Activated CD8-positive, alpha-beta memory T cell treated with anti-CD3 and anti-CD28 coated beads, Interleukin-2, amount 50 U/mL, for 24 hours (primary cell): Measurements from ENCODE around the gene SDK1.
"Not testable (repeated sequence)": the region's sequence is repeated elsewhere in the genome, so short reads cannot be mapped to it uniquely, and the experiment has no call there.

ENCODE experiments used
- DNase-seq: peaks from one replicate; pipeline ENCODE4 v3.0.0-alpha.2; 2020; ENCODE audit errors: extremely low read depth

SDK1 gene

DNA sequence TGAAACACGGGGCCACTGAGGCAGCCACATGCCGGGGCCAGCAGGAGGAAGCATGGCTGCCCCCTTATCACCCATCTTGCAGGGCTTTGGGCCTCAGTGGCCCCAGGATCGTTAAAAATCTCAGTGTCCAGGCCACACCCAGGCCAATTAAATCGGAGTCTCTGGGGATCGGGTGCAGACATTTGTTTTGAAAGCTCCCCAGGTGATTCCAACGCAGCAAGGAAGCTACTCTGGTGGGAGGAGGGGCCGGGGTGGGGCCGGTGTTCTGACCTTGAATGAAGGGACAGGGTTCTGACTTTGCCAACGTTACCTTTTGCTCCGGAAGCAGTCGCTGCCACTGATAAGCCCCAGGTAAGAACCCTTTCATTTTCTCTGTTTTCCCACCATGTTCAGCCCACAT is 968.7 kb downstream of the SDK1 start:
- no peak for DNase-seq

DNA sequence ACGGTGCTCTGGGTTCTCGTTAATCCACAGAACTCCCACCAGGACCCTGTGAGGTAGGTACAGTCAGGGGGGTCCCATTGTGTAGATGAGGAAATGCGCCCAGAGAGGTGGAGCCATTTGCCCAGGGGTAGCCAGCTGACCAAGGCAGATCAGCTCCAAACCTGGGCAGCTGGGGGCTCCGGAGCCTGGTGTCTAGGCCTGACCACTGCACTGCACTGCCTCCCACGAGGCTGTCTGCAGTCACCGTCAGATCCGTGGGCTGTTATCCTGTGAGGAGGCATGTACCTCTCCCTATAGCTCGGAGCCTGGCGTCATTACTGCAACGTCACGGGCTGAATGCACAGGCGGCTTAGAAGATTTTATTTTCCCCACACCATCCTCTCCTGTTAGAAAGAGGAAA is 969.2 kb downstream of the SDK1 start:
- DNase-seq, result no peak

DNA sequence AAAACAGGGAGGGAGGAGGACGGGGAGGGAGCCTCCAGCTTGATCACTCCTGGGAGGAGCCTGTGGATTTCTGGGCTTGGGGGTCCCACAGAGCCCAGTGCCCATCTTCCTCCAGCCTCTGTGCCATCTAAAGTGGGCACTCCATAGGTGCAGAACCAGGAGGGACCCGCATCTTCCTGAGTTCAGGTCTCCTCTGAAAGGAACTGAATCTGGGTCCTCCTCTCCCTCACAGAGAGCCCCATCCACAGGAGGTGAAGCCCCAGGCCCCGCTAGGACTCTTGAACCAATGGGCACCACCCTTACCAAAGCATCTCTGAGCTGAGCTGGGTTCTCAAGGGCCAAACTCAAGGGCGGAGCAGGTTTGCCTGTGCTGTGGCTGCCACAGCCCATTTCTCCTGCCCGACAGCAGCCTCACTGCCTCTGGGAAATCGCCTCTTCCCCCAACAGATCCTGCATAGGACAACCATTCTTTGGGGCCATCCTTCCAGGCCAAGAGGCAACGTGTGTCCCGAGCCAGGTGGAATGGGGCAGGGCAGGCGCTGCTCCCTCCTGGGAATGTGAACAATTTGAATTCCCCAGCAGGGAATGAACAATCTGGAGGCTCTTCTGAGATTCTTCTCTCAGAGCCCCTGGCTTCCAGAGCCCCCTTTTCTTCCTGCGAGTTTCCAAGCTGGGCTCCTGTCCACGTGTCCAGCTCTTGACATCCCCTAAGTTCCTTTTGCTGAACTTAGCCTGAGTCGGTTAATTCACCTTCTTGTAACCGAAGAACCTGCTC is 970.1 kb downstream of the SDK1 start:
- DNase-seq, result no peak

DNA sequence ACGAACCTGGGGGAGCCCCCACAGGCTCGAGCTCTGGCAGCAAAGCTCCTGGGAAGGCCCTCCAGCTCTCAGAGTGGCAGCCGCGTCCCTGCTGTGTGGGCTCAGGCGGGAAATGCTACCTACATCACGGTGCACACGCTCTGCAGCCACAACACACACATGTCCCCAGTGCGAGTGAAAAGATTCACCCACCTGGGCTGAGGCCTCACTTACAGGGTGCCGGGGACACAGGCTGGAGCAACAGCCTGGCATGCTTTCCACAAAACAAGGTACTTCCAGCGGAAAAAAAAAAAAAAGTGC is 970.6 kb downstream of the SDK1 start:
- DNase-seq, result no peak

DNA sequence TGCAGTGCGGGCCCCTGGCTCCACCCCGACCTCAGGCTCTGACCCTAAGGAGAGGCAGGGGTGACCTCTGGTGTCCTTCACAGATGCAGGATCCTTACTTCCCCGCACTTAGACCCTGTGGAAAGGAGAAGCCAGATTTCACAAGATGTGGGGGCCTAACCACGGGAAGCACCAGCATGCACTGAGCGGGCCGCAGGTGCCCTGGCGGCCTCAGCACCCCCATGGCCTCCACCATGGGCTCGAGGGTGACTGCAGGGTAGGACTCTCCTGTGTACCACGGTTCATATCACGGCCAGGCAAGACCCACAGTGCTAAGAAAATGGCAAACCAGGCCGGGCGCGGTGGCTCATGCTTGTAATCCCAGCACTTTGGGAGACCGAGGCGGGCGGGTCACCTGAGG is 971.1 kb downstream of the SDK1 start:
- no peak for DNase-seq

DNA sequence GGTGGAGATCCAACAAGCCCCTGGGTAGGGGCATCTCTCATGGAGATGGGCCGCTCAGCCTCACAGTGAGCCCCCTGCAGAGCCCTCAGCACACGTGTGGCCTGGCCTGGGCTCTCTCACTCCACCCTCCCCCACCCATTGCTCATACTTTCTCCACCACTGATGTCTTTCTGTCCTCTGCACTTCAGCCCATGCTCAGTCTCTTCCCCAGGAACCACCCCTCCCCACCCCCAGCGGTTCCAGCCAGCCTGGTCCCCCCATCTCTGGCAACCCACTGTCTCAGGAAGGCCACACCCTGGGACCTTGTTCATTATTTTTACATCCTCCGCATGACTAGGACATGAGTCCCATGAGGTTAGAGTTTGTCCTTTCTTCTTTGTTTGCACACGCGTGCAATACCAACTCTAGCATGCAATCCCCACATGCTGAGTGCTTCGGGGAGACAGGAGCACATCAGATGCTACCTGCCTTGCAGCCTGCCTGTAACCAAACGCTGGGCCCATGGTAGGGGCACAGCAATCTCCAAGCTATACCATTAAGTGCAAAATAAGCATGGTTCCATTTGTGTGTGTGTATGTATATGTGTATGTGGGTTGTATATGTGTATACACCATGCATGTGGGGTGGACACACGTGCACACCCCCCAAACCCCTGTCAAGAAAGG is 972.6 kb downstream of the SDK1 start:
- no peak for DNase-seq

DNA sequence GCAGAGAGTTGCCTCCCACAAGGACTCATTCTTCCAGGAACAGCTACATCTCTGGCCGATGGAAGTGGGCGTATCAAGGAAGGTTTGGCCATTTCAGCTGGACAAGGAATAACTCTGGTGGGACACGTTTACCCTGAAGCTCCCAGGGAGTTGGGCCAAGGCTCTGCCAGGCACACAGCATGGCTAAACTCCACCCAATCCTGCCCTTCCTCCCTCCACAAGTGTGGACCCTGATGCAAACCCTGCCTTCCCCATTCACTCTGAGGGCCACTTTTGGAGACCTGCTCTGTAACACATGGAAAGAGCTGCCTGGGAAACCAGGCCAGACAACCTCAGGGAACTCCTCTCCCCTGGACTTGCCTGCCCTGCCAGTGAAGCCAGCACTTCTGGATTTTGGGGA is 973.2 kb downstream of the SDK1 start:
- DNase-seq, result no peak

DNA sequence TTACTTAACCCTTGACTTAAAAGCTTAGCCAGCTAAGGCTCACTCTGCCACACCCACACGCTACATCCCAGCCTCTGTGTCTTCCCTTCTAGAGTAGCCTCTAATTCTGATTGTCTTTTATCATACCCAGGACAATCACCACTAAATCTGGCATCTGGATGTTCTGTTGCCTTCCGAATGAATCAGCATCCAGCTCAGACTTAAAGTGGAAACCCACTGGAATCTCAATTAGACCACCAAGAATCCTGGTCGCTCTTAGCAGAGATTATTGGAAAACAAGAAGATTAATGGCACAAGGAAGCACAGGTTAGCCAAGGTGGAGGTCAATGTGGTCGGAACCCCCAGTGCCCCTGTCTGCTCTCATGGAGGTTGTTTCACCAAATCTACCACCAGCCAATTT is 976.9 kb downstream of the SDK1 start:
- no peak for DNase-seq

DNA sequence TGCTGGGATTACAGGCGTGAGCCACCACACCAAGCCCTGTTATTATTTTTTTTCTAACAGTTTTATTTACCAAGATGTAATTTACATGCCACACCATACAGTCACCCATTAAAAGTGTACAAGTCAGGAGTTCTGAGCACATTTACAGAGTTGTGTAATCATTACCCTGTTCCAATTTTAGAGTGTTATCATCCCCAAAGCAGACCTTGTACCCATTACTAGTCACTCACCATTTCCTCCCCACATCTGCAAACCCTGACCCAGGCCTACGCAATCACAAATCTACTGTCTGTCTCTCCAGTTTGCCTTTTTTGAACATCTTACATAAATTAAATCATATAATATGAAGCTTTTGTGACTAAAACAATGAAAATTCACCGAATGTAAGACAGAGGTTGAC is 978.2 kb downstream of the SDK1 start:
- no peak for DNase-seq

DNA sequence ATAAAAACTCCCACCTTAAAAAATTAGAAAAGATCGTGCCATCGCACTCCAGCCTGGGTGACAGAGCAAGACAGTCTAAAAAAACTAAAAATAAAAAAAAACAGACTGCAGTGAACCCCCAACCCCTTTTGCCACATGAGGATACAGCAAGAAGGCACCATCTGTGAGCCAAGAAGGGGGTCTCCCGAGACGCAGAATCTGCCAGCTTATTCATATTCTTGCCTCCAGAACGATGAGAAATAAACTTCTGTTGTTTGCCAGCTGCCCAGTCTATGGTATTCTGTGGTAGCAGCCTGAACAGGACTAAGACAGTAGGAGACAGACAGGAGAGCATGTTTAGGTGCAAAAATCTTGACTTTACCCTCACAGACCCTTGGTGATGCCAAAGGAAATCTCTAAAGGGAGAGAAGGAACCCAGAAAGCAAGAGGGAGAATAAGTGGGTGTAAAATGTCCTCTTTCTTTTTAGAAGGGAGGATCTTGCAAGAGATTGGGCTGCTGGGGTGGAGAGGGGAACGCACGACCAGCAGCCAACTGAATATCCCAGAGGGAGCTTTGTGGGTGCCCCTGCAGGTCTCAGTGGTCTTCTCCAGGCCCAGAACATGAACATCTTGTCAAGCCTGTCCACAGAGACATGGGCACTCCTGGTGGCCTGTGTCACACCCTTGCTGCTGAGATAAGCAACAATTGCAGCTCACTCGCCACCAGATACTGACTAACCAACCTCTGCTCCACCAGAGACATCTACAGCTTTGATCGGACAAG is 980.4 kb downstream of the SDK1 start:
- DNase-seq, result no peak

DNA sequence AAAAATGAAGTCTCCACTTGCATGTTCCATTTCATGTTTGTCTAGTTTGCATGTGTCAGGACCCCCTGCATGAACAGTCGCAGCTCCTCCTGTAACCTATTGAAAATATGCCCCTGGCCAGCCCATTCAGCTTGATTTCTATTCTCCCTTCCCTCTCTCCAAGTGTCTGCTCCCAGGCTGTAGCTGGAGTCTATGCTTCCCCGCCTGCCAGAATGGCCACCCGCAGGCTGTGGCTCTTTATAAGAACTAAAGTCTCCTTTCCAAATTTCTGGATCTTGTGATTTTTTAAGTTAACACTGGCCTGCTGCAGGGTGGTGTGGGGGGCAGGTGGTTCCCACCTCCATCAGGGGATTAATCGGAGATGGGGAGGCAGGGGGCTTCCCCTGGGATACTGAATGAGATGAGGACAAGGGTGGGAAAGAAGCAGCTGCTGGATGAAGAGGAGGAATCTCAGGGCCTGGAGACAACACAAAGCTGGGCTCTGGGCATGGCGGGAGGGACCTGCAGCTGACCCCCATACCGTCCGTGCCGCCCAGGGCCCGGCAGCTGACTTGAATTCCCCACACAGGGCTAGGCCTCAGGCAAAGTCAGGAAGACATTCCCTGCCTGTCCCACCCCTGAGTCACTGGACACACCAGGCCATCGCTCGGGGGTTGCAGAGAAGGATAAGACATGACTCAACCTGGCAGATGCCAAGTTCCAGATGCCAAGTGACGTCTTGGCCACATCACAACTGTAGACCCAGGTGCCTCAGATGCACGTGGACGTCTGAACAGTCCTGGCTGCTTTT is 981.6 kb downstream of the SDK1 start:
- DNase-seq, result no peak

DNA sequence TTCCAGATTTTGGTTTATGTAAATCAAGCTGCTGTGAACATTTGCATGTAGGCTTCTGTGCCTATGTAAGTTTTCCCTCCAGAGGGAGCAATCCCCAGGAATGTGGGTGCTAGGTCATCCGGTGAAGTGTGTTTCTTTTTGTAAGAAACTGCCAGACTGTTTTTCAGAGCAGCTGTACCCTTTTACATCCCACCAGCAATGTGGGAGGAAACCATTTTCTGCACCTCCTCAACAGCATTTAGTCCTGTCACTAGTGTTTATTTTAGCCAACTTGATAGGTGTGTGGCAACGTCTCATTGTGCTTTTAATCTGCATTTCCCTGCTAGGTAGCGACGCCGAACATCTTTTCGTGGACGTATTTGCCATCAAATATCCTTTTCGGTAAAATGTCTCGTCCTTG is 985.3 kb downstream of the SDK1 start:
- DNase-seq, result no peak

DNA sequence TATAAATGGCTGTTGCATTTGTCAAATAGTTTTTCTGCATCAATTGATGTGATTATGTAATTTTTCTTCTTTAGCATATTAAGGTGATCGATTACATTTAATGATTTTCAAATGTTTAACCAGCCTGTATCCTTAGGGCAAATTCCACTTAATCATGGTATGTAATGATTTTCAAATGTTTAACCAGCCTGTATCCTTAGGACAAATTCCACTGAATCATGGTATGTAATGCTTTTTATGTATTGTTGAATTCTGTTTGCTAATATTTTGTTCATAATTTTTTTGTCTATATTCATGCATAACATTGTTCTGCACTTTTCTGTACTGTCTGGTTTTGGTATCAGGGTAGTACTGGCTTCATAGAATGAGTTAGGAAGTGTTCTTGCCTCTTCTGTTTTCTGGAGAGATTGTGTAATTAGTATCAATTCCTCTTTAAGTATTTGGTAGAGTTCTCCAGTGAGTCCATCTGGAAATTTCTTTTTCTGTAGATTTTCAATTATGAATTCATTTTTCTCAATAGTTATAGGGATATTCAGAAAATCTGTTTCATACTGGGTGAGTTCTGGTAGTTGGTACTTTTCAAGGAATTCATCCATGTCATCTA is 987.8 kb downstream of the SDK1 start:
- no peak for DNase-seq

DNA sequence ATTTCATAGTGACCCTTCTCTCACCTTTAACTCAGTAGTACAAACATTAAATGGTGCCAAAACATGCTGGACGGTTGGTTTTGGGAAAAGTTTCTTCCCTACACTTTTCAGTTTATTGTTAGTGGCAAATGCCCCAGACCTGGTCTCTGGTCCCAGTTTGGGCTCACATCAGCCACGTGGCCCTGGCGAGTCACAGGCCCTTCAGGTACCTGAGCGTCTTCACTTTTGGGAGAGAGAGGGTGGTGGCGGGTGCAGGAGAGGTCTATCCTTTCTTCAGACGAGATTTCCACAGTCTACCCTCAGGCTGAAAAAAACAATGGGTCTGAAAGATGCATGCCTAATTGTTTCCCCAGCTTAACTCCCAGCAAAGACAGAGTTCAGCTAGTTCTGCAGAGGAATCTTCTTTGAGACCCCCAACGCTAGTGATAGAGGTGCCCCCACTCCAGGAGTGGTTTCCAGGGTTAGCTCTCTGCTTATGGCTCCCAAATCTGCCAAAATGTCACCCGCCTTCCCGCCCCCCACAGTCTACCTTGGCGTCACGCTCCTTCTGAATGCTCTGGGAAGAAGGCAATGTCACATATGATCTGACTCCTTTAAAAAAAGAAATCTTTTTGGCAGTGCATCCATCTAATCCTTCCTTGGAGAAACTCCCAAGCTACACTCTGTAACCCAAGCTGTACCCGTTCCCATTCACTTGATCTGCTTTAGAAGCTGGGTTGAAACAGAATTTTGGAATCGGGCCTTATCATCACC is 996.3 kb downstream of the SDK1 start:
- DNase-seq, result no peak

DNA sequence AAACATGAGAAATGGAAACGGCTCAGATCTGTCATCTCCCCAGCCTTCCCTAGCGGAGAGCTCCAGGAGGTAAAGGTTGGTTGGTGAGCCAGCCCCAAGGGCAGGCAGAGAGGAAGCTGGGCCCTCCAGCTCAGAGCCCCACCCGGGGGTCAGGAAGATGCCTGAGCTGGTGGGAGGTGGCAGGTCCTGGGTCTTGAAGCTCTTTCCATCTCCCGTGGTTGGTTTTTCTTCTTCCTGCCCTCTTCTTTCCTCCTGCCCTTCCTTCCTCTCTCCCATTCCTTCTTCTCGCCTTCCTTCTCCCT is 996.8 kb downstream of the SDK1 start:
- DNase-seq, result no peak

DNA sequence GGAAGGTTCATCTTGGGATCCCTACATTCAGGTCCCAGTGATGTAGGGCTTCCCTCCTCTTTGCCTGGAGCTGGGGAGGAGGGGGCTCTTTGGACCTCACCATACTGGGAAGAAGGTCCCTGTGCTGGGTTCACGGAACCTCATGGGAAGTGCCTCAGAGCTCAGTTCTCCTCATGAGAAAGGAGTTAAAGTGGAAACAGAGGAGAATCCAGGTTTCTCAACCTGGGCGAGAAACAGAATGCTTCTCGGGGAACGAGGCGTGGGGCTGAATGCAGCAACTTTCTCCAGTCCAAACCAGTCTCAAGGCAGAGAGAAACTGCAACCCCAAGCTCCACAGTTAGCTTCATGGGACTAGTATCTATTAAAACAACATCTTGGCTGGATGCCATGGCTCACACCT is 998.4 kb downstream of the SDK1 start:
- no peak for DNase-seq

DNA sequence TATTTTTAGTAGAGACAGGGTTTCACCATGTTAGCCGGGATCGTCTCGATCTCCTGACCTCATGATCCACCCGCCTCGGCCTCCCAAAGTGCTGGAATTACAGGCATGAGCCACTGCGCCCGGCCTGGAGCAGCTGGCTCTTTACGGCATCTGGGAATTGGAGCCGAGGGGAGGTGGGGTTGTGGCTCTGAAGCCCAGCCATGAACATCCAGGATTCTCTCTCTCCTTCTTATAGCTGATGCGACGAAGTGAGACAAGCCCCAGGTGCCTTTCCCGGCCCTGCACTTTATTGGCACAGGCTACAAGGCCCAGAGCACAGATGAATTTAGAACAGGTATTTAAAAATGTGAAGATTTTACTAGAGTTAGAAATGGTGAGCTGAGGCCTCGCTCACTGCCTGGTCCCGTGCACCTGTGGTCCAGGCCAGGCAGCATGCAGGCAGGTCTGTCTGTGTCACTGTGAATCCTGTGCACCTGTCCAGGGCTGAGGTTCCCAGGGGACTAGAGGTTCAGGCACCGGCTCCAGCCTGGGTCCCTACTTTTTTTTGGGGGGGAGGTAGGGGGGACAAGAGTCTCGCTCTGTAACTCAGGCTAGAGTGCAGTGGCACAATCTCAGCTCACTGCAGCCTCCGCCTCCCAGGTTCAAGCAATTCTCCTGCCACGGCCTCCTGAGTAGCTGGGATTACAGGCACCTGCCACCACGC is 1001.3 kb downstream of the SDK1 start:
- DNase-seq, result no peak

DNA sequence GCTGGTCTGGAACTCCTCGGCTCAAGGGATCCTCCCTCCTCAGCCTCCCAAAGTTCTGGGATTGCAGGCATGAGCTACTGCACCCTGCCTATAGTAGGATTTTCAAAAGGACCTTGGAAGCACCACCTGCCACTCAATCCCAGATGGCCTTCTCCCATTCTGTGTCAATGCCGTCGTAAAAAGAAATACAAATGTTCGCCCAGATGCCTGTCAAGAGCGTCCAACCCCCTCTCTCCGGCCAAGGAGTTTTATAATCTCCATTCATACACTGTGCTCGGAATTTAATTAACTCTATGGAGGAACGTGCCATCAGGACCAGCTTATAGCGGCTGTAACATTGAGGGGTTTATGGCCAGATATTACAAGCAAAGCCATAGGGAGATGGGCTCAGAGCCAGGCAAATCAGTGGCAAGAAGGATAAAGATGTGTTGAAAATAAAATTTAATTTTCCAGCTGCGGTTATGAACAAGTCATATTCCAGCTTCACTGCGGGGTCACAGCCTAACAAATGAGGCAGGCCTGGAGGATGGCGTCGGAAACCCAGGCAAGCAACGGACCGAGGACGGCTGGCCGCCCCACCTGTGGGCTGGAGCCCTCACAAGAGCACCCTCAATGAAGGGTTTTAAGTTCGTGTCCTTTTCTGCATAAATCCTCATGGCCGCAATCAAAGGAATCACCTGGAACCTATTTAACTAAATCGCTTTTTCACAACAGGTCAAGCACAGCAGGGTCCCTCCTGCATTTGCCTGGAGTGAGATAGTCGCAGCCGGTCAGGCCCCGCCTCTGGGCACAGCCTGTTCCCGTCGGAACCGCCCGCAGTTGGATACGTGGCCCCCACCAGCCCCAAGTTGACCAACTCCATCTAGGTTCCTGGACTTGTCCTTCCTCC is 1006.5 kb downstream of the SDK1 start:
- DNase-seq, result no peak

DNA sequence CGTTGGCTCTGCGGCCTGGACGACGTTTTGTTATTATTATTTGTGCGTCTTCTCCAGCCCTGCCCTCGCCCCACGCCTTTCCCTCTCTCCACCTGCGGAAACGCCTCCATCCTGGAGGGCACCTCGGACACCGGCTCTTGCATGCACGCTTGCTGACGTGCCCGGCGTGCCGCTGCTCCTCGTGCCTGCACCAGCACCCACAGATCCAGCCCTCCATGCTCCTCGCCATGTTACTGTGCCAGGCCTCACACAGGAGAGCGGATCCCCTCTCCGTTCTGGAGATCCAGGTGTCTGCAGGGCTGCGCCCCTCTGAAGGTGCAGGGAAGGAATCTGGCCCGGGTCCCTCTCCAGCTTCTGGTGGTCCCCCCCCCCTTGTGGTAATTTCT is 1007.1 kb downstream of the SDK1 start:
- no peak for DNase-seq

DNA sequence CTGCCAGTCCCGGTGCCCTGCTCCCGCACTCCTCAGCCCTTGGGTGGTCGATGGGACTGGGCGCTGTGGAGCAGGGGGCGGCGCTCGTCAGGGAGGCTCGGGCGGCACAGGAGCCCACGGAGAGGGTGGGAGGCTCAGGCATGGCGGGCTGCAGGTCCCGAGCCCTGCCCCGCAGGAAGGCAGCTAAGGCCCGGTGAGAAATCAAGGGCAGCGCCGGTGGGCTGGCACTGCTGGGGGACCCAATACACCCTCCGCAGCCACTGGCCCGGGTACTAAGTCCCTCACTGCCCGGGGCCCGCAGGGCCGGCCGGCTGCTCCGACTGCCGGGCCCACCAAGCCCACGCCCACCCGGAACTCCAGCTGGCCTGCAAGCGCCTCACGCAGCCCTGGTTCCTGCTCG is 1012.9 kb downstream of the SDK1 start:
- DNase-seq, result not testable (repeated sequence)
